ENCODE measurements around the gene STX1A.

Gene STX1A

GRCh38 chr7:73758581-73759138, 39.2 kb upstream of the STX1A start:
- POLR2A ChIA-PET = no interaction called here
- CTCF ChIA-PET = no interaction called here
- Histone ChIP-seq H3K4me1 (ENCODE audit: control insufficient read depth, insufficient read depth, low read length) (no peaks in the 10 kb centered on the region), H3K4me3 (ENCODE audit: low read depth, low read length) (no peak overlapping the region), H3K9me3 (ENCODE audit: control insufficient read depth, insufficient read depth, low read depth, low read length) (no peaks in the 10 kb centered on the region), H3K27ac (ENCODE audit: extremely low read depth, low read depth, low read length) (no peak overlapping the region), H3K36me3 (ENCODE audit: control insufficient read depth in 2 of 2, insufficient read depth in 1 of 2, low read length in 2 of 2) (no peaks in the 10 kb centered on the region)
- no peak for TF ChIP-seq ZNF148 (tag by site-specific recombination; IDR thresholded peaks at IDR 0.05; ENCODE audit: borderline replicate concordance)
- no peak for TF ChIP-seq ZBTB11 (tag by site-specific recombination; conservative IDR thresholded peaks at IDR 0.05; ENCODE audit: low read depth)
- no peak for TF ChIP-seq ZNF239 (tag by site-specific recombination; IDR thresholded peaks at IDR 0.05)
- TF ChIP-seq ZNF350 (tag by site-specific recombination; IDR thresholded peaks at IDR 0.05) = no peak
- no peak for TF ChIP-seq SCRT1 (tag by site-specific recombination; IDR thresholded peaks at IDR 0.05; ENCODE audit: borderline replicate concordance)
- no peak for TF ChIP-seq ZNF157 (tag by site-specific recombination; IDR thresholded peaks at IDR 0.05)
- TF ChIP-seq TRIM28 (IDR thresholded peaks at IDR 0.05; ENCODE audit: borderline replicate concordance, low read length) = no peak
- TF ChIP-seq ZIC2 (tag by site-specific recombination; IDR thresholded peaks at IDR 0.05) = 0 out of 2 replicates have a peak, but pooled peaks have one; percentile 29
- no peak for TF ChIP-seq ZNF138 (tag by site-specific recombination; IDR thresholded peaks at IDR 0.05; ENCODE audit: borderline replicate concordance)
- TF ChIP-seq GLIS1 (tag by site-specific recombination; IDR thresholded peaks at IDR 0.05) = peak; percentile 49; the same call in 1 of the 2 replicates
- TF ChIP-seq ZNF112 (tag by site-specific recombination; IDR thresholded peaks at IDR 0.05) = no peak
- no peak for TF ChIP-seq EGR2 (tag by site-specific recombination; IDR thresholded peaks at IDR 0.05; ENCODE audit: low read depth)
- TF ChIP-seq ZNF146 (tag by site-specific recombination; IDR thresholded peaks at IDR 0.05) = no peak
- no peak for TF ChIP-seq ZFP3 (tag by site-specific recombination; IDR thresholded peaks at IDR 0.05; ENCODE audit: low read depth)
- no peak for TF ChIP-seq KLF7 (tag by site-specific recombination; IDR thresholded peaks at IDR 0.05; ENCODE audit: borderline replicate concordance)
- TF ChIP-seq KLF8 (tag by site-specific recombination; IDR thresholded peaks at IDR 0.05) = no peak

GRCh38 chr7:73749931-73750776, 30.7 kb upstream of the STX1A start:
- ChIA-PET POLR2A (no interaction called here), CTCF (interaction anchor here (1.4 kb wide), 1 partner anchor 16 kb away, joined by 3 read pairs; no protein-coding TSS in a partner anchor)
- H3K9me3 ChIP-seq (ENCODE audit: control insufficient read depth, insufficient read depth, low read depth, low read length) = no peaks in the 10 kb centered on the region
- H3K4me1 ChIP-seq (ENCODE audit: control insufficient read depth, insufficient read depth, low read length) = no peaks in the 10 kb centered on the region
- TF ChIP-seq ZNF37A (tag by site-specific recombination; IDR thresholded peaks at IDR 0.05) (no peak), ZNF248 (tag by site-specific recombination; IDR thresholded peaks at IDR 0.05) (no peak), GLIS1 (tag by site-specific recombination; IDR thresholded peaks at IDR 0.05) (no peak), ZNF24 (tag by site-specific recombination; IDR thresholded peaks at IDR 0.05) (no peak), PRDM10 (tag by site-specific recombination; IDR thresholded peaks at IDR 0.05) (no peak)
- no peak overlapping the region for H3K4me3 ChIP-seq (ENCODE audit: low read depth, low read length)
- H3K36me3 ChIP-seq (ENCODE audit: control insufficient read depth in 2 of 2, insufficient read depth in 1 of 2, low read length in 2 of 2) = no peaks in the 10 kb centered on the region
- H3K27ac ChIP-seq (ENCODE audit: extremely low read depth, low read depth, low read length) = no peak overlapping the region

All from HEK293 (cell line).